ENCODE data around the gene RALGAPA1. TPM values are rescaled to one million over a fixed set of nuclear protein-coding genes. Genes with fewer than 3 reads are reported as not detected.

The RALGAPA1 gene
- total and polyA plus RNA-seq, 9 of the 15 experiments (the other 6 are each of a cell fraction or from before 2014, with no cell fraction given), result 2.5 to 16.3 (median 6.2) TPM

GRCh38 chr14:35666429-35667043, 142.6 kb downstream of the RALGAPA1 start (continued):
- TF ChIP-seq ZMIZ1 (IDR thresholded peaks at IDR 0.05; ENCODE audit: low read depth in 2 of 2, low read length in 2 of 2), result no peak
- no peak for TF ChIP-seq ZBTB1 (CRISPR knock-in tag; IDR thresholded peaks at IDR 0.05; ENCODE audit: borderline replicate concordance, low read depth)
- no peak for TF ChIP-seq MAFG (tag; conservative IDR thresholded peaks at IDR 0.05)
- no peak for TF ChIP-seq MTA2 (IDR thresholded peaks at IDR 0.05; ENCODE audit: low read depth)
- TF ChIP-seq KLF13 (tag; IDR thresholded peaks at IDR 0.05; ENCODE audit: borderline replicate concordance, low read depth), result no peak
- TF ChIP-seq E4F1 (CRISPR knock-in tag; IDR thresholded peaks at IDR 0.05; ENCODE audit: borderline replicate concordance), result no peak
- no peak for TF ChIP-seq STAT5A (IDR thresholded peaks at IDR 0.05; ENCODE audit: borderline replicate concordance, low read length)
- no peak for TF ChIP-seq MLX (CRISPR knock-in tag; conservative IDR thresholded peaks at IDR 0.05)
- TF ChIP-seq ZNF609 (CRISPR knock-in tag; IDR thresholded peaks at IDR 0.05; ENCODE audit: borderline replicate concordance), result no peak
- no peak for TF ChIP-seq ZFP30 (CRISPR knock-in tag; IDR thresholded peaks at IDR 0.05; ENCODE audit: borderline replicate concordance)

Measured in K562 (cell line).